EL (cell line): ENCODE data around the gene CFAP68.
"Not testable (repeated sequence)": the region's sequence is repeated elsewhere in the genome, so short reads cannot be mapped to it uniquely, and the experiment has no call there.

Experiments
- DNase-seq: peaks from one replicate; pipeline ENCODE4 v3.0.0-alpha.2; 2016

Gene CFAP68

DNA sequence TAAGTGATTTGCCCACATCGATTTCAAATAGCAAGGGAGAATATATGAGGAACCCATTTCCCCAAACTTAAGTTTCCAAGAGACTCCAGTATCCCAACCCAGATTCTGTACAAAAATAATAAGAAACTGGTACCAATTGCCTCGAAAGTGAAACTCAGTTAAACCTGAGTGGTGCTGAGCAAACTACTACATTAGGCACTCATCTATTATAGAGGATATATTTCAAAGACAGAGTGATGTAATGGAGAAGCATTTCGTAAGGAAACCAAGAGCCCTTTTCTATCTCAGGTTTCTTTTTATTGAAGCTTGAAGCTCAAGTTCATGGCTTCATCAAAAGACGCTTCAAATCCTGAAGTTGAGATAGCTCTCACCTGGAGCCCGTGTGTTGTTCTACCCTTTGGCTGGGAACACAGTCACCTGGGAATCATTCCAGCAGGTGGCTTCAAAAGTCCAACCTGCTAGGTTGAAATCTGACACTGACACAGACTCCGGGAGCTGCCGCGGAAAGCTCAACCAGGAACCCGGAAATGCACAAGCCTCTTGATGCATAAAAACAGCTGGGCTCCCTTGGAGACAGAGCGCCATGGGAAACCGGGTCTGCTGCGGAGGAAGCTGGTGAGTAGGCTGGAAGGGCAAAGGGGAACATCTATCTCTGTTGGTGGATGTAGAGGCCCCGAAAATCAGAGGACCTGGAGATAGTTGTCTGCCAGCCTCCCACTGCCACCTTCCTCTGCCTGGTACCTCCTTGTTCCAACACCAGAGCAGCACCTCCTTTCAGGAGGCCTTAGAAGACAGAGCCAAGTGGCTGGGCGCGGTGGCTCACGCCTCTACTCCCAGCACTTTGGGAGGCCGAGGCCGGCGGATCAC lies 39.3 kb downstream of the CFAP68 start, which contains the start of gene C11orf52:
TSS of gene C11orf52 (plus strand) at position 524 of the 867 bp plus-strand sequence. CDS start at position 584, 60 bp downstream.
- DNase-seq = peak; percentile 50

DNA sequence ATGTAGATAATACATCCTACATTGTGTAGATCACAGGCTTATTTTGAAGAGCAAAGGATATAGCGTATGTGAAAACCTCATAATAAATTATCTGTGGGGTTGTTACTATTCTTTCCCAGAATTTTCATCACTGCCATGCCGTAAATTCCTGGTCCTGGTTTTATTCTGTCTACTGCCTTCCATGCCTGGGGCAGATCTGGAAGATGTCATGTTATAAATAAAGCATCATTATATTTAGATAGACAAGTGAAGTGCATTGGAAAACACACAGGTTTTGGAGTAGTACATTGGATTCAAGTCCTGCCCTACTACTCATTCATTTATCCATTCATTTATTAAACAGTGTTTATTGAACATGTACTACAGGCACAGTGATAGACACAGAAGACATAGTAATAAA lies 41.6 kb downstream of the CFAP68 start:
- no peak for DNase-seq

GRCh38 chr11:111921541-111922230 lies 42.3 kb downstream of the CFAP68 start:
- no peak for DNase-seq

DNA sequence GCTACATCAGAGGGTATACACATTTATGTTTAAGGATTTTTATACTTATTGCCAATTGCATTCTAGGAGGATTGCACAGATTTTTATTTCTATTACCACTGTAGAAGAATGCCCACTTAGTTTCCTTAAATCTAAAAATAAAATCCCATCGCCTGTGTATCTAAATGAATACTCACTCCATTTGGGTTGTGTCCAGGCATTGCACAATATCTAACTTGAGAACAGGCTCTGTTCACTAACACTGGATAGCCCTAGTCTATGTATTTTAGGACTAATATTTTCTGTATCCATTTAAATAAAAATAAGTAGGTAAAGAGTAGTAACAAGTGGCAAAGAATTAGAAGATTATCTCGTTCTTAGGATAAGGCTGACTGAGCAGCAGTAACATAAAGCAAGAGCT lies 43.5 kb downstream of the CFAP68 start:
- peak; percentile 75 for DNase-seq

GRCh38 chr11:111923351-111923788 lies 44.0 kb downstream of the CFAP68 start:
- peak; percentile 43 for DNase-seq

DNA sequence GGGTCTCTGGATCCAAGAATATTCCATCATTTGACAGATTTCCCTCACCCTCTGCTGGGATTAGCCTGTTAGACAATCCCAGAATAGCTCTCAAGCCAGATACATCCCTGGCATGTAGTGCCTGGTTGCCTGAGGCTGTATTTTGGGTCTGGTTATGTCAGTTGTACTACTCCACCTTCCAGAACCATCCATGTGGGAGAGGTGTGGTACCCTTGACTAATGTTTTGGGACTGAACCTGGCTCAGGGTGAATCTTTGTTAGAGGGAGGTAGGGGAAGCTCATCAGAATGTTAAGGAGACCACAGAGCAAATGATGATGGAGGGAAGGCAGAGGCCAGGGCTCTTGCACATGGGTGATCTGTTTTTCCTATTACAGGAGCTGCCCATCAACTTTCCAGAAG lies 44.6 kb downstream of the CFAP68 start:
- DNase-seq = no peak

DNA sequence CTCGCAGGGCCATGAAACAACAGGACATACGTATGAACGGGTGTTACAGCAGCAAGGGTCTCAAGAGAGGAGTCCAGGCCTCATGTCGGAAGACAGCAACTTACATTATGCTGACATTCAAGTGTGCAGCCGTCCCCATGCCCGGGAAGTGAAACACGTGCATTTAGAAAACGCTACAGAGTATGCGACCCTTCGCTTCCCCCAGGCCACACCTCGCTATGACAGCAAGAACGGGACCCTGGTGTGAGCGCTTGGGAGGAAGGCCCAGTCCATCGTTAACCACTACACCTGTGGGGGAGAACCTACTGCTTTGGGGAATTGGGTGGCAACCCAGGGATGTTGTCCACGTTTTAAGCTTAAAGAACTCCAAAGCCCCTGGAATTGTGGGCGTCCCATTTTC lies 46.6 kb downstream of the CFAP68 start:
- no peak for DNase-seq

DNA sequence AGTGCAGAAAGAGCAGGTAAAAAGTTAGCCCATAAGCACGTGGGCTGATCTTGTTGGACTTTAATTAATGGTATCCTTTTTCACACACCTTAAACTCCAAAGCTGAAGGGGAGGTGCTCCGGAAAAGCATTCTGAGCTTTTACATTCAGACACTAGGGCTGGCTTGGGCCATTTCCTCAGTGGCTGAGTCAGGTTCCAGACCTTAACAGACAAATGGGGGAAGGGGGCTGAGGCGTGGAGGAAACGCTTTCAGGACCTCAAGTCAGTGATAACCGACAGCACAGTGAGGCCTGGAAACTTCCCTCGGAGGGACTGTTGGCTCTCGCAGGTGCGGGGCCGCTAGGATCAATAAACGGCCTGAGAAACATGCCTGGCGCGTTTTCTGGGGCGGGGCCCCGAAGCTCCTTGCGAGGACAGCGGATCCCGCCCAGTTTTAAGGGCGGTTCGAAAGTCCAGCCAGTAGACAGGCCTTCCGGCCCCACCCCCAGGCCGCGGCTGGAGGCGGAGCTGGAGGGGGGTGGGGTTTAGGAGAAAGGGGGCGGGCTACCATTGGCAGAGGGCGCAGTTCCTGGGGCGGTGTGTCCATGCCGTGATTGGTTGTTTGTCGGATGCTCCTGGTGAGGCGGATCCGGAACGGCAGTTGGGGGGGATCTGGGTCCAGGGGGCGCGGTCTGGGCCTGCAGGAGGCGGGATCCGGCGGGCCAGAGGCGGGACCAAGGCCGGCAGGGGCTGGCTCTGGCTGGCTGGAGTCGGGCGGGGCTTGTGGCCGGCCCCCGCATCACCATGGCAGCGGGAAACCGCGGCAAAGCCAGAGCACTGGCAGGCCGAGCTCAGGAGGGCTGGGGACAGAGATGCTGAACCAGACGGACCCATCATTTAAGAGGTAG lies 47.4 kb downstream of the CFAP68 start:
- DNase-seq = peak; percentile 96

- no peak for DNase-seq
Measured at GRCh38 chr11:111930472-111930871, 51.1 kb downstream of the CFAP68 start.

DNA sequence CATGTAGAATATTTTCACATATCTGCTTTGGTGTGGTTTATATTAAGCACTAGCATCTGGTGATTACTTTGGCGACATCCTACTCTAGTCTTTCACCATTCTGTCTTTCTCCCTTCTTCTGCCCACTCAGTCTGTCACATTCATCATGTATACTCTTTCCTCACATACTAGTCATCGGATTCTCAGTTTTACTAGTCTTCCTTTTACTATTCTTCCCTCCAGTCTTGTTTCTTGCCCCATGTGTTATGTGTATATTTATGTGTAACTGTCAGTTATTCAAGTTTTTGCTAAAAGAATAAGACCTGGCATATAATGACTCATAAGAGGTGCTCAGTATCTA lies 53.2 kb downstream of the CFAP68 start:
- DNase-seq = no peak

DNA sequence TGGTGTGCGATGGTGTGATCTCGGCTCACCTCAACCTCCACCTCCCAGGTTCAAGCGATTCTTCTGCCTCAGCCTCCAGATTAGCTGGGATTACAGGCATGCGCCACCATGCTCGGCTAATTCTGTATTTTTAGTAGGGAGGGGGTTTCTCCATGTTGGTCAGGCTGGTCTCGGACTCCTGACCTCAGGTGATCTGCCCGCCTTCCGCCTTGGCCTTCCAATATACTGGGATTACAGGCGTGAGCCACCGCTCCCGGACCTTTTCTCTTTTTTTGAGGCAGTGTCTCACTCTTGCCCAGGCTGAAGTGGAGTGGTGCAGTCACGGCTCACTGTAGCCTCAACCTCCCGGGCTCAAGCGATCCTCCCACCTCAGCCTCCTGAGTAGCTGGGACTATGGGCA lies 53.8 kb downstream of the CFAP68 start:
- DNase-seq = not testable (repeated sequence)

- no peak for DNase-seq
Measured at GRCh38 chr11:111933872-111934271, 54.5 kb downstream of the CFAP68 start.

- DNase-seq = no peak
Measured at GRCh38 chr11:111934306-111934705, 55.0 kb downstream of the CFAP68 start.
